Stimulated activated naive CD4-positive, alpha-beta T cell (primary cell): ENCODE data around the gene KDM1A.

ENCODE experiments used
- DNase-seq, 6 experiments: peaks; one replicate each; lab custom pipeline; 2025; lab: John Stamatoyannopoulos, UW

The KDM1A gene

DNA sequence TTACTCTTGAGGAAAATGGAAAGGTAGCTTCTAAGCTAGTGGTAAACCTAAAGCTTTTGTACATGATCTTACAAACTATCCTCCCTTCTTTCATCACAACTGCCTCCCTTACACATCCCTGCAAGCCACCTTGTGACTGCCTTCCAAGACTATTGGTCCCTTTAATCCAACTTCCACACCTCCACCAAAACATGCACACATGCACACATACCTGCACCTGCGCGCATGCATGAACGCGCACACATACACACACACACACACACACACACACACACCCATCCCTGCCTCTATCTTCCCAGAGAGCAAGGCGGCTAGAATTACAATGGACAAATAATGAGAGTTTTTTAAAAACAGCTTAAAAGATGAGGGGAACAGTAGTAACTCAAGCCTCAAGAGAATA is 91.1 kb downstream of the KDM1A start:
- DNase-seq, result no peak

DNA sequence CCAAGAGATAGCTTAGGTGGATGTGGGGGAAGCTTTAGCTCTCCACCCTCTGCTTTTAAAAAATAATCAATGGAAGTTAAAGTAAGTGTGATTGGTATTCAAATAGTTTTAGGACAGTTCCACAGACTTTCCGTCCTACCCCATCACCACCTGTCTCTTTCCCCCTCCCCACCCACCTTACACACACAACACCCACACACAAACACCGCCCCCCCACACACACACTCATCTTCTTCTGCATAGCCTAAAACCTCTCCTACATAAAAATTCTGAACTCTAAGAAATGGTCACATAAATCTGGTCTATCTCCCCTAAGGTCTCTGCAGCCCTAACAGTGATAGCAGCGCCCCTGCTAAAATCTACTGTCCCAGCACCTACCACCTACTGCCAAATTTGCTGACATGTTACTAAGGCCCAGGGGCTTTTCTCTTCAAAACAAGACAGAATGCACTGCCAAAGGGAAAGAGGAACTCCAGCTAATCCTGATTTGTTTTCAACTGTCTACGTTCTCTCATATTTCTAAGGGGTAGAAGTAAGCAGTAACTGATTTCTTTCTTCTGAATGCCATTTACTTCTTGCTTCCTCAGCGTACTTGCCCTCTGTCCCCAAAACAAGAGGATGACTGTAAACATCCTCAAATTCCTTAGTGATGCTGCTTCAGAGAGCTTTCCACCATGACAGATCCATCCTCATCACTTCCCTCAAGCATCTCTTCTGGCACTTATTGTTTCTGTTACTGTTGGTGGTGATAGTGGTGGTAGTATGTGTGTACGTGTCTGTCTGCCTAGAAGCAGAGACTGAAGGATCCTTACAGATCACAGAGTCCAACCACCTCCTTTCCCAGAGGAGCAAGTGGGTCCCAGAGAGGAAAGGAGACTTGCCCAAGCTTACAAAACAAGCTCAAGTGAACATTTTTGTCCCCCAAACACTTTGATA is 92.6 kb downstream of the KDM1A start:
- DNase-seq, result no peak

DNA sequence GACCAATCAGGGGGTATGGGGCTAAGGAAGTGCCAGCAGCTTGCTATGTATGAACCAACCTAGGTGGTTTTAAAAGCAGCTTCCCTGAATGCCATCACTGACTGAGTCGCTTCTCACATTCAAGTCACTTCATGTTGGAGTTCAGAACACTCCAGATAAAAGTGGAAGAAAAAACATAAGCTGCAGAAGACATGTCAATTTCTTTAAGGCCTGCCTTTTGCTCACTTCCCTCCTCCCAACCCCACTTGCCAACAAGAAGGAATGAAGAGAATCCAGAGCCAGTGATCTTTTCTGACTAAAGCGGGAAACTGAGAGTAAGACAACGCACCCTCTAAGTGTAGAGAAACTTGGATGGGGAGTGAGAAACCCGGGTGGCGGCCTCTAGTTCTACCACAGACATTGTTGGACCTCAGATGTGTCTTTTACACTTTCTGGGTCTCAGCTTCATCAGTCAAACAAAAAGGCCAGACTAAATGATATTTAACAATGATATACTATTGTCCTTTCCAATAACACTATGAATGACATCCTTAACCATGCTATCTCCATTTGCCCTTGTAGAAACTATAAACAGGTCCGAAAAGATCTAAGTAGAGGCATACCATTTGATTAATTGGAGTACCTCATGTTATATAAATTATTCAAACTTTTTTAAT is 95.3 kb downstream of the KDM1A start:
- peak in 1 of 6 experiments; percentile 6 for DNase-seq

DNA sequence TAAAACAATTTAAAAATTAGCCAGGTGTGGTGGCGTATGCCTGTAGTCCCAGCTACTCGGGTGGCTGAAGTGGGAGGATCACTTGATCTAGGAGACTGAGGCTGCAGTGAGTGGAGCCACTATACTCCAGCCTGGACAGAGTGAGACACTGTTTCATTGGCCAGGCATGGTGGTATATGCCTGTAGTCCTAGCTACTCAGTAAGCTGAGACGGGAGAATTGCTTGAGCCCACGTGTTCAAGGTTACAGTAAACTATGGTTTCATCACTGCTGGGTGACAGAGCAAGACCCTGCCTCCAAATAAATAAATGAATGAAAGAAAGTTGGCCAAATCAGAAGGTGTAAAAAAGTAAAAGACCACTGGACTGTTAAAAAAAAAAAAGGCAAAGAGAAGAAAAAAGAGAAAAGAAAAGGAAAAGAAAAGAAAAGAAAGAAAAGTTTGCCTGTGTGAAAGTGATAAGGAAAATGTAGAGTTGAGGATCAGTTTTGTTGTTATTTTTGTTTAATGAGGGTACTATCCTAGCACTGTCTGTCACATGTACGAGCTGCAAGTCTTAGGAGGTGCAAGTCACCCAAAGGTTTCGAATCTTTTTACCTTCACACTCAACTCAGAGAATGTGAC is 97.1 kb downstream of the KDM1A start:
- no peak for DNase-seq

DNA sequence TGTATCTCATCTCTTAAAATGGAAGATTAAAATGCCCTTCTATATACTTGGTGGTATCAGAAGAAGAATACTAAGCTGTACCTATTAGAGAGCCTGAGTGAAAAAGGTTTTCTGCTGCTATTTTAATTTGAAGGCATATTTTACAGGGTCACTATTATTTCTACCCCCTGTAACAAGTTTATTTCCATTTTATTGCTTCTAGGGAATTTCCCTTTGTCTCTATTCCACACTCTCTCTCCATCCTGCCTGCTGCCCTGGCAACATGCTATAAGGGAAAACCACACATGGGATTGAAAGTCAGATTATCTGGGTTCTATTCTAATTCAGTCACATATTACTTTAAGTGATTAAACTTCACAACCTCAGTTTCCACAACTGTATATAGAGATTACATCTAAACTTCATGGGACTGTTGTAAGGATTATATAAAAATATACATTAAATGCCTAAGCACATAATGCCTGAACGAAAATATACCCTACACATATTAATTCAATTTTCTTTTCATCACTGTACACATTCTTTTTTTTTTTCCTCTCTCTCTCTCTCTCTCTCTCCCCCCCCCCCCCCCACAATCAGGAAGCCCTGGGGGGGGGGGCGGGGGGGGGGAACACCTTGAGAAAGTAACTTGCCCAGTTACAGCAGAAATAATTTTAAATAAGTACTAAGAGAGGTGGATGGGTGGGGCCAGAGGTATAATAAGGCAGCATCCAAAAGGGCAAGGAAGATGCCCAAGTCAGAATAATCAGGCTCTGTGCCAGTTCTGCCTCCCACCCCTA is 97.8 kb downstream of the KDM1A start:
- DNase-seq, result no peak

DNA sequence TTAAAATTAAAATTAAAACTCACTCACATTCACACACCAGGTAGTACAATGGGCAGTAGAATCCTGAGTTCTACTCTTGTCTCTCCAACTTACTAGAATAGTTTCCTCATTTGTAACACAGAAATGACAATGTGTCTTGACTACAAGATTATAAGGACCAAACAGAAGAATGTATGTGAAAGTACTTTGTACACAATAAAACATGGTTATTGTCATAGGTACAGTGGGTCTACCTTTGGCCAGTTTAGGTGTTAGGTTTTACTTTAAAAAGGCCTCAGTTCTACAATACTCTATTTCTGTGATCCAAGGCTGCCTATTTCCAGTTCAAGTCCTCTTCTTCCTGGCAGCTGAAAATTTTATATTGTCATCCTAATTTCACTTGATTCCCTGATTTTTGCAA is 99.1 kb downstream of the KDM1A start:
- DNase-seq, result no peak

DNA sequence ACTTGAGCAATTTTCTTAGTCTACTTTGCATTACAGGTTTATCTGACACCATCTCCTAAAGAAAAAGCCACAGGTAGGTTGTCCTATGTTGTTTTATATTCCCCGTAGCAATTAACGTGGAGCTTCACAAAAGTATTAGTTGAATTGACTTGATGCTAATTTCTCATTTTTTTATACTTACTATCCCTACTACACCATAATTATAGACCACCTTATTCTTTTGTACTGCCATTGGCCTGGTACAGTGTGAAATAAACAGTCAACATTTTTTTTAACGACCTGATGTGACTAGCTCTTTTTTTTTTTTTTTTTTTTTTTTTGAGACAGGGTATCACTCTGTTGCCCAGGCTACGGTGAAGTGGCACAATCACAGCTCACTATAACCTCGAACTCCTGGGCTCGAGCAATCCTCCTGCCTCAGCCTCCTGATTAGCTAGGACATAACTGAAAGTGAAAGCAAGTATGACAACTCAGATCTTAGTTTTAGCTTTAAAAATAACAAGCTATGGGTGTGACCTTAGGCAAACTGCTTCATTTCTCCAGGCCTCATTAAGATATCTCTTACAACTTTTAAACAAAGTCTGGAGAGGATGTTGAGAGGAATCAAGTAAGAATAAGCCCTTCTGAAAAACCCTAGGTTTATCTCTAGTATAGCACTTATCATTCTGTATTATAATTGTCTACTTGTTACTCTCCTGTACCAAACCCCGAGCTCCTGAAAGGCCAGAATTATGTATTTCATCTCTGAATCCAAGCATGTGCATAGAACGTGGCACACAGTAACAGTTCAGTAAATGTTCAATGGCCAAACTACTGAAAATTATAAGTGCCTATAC is 99.9 kb downstream of the KDM1A start:
- peak in 3 of 6 experiments; percentile 15 to 38 (median 22) for DNase-seq

DNA sequence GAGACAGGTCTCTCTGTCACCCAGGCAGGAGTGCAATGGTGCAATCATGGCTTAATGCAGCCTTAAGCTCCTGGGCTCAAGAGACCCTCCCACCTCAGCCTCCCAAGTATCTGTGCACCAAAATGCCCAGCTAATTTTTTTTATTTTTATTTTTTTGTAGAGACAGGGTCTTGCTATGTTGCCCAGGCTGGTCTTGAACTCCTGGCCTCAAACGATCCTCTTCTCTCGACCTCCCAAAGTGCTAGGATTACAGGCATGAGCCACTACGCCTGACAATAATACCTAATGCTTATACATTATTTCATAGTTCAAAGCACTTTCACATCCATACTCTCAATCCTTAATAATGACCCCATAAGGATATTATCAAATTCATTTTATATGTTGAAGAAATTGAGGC is 101.1 kb downstream of the KDM1A start:
- DNase-seq, result no peak

DNA sequence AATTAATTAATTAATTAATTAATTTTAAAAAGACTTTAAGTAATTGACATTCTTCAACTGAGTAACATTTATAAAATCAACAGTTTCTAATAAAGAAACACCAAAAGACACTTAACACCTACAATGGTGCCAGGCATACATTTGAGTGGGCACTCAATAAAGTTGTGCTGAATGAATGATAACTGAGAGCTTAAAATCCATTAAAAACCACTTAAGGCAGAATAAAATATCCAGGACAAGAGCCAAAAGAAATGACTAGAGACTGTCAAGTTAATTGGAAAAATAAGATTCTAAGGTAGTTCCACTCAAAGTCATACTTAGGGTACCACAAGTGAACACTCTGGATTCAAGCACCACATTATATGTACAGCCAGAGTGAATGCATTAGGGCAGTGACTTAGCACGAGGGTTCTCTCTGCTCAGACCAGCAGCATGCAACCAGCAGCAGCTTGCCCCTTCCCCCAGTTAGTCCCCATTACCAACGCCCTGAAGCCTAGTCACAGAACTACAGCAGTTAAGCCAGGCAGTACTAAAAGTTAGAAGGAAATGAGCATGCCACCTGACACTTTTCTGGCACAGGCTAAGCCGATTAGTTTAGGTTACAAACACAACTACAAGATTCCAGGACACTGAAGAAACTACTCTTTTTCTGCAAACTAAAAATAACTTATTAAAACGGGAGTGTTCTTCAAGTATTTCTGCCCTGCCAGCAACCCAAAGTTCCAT is 102.9 kb downstream of the KDM1A start:
- DNase-seq, result no peak

DNA sequence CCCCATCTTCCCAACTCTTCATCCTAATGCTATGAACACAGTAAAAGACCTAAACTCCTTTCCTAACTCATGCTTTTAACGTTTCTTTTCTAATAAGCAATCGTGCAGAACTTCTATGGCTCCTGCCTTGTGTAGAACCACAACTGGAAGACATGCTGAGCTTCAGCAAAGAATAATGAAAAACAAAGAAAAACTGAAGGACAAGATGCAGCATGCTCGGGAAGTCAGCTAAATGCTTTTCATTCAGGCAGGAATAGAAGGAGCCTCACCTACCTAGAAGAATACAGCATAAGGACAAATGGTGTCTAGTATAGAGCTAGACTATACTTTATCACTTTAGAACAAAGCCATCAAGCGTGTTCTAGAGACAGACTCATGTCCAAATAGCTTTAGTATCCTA is 103.5 kb downstream of the KDM1A start:
- DNase-seq, result no peak

DNA sequence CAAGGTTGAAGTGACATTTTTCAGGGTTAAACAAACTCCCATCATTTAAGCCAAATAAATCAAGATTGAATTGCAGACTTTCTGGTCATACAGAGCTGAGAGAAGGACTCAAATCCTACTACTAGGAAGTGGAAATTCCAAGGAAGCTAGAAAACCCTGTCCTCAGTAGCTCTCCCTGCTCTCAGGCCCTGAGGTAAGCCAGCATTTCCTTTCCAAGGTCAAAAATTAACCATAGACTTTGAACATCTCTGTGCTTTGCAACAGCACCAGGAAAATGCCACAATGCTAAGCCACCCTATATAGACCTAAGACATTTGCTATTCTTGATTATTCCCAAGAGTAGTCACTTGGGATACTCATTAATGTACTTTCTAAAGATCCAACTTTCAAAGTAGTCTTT is 104.3 kb downstream of the KDM1A start:
- DNase-seq, result no peak

DNA sequence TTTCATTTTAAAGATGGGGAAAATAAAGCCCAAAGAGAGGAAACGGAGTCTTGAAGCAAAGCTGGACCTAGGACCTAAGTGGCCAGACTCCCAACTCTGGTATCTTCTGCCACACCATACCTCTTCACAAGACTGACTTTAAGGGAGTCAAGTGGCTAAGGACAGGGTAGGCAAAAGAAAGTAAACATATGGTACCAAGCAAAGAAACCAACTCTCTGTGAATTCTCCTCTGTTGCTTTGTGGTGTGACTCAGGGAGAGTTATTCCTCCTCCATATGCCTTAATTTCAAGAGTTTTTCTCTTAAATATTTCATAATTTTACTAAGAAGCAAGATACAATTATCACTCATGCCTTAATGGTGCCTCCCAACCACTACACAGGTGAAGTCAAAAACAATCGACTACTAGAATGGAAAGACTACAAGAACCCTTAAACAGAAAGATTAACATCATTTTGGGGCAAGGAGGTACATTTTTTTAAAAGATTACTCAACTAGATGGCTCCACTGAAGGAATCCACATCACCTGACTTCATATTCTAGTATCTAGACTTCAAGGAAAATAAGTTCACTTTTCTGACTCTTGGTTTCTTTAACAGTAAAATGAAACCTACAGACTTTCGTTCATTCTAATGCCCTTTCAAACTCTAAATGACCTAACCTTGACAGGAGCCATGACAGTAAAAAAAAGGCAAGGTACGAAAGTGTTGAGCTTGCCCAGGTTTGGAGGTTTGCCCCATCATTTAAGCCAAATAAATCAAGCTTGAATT is 105.2 kb downstream of the KDM1A start:
- no peak for DNase-seq

DNA sequence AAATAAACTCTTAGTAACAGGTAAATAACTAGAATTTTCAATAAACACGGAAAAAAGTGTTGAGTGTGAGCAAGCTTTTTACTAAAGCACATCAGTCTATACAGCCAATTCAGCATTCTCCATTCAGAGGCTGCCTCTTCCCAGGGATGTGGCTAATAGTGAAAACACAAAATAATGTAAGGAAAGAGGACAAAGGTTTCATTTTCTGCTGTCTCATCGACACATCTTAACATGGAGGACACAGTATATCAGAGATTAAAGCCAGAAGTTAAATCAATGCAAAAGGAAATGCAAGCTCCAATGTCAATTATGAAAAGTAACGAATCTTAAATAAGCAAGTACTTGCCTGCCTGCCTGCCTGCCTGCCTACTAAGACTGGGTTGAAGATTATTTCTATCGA is 106.2 kb downstream of the KDM1A start:
- no peak for DNase-seq

DNA sequence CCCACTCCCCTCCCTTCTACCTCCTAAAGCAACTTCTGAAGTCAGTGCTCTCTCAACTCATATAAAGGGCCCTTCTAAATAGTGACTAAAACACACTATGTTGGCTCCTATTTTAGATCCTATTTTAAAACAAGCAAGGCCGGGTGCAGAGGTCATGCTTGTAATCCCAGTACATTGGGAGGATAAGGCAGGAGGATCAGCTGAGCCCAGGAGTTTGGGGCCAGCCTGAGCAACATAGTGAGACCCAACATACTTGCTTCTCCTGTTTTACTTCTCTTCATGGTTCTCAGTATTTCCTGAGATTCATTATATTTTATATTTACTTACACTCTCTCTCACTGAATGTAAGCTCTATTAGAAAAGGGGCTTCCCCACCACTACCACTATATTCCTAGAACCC is 106.9 kb downstream of the KDM1A start:
- no peak for DNase-seq

DNA sequence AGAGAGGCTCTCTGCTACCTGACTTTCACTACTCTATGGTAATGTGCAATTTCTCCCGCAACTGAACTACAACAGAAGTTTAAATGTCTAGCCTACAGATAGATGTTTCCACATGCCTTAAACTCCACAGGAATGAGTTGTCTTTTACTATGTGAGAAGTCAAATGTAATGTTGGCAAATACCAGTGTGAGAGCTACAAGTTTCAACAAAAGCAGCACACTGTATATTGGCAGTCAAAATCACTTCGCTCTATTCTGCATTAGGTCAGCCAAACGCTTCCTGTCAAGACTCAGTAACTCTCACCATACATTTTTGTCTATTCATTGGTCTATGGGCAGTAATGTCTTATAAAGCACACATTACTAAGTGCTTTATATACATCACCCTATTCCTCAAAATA is 107.5 kb downstream of the KDM1A start:
- DNase-seq, result no peak

DNA sequence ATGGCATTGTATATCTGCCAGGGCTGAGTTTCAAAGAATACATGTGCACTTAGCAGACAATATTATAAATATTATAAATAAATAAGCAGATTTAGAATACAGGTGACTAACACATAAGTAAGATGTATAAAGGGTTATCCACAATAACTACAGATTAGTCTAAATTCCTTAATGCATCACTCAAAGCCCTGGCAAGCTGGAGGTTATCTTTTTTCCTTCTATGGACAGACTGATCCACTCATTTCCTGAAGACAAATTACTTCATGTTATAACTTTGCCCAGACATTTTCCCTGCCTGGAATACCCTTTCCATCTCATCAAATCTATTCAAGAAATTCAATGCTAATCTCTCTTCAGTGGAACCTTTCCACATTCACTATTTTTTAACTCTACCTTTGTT is 110.6 kb downstream of the KDM1A start:
- DNase-seq, result no peak

DNA sequence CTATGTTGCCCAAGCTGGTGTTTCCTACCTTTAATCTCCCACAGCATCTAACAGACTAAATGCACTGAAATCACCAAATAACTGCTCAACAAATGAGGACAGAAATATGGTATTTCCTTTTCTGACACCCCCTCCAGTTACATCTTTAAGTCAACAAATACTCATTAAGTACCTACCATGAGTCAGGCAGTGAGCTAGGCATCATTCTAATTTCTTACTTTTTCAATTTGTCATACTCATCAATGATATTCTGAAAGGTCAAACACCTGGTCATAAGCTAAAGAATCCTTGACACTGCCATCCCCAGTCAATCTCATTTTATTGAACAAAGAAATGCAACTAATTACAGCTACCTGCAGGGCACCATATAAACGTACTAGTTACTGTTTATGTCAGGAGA is 112.8 kb downstream of the KDM1A start:
- DNase-seq, result no peak
